Fibroblast of lung (primary cell): ENCODE results near the gene MYH13.

Source experiments
- EZH2 ChIP-seq: IDR thresholded peaks from 2 replicates; pipeline ENCODE4 v1.5.1; 2012; ENCODE audit warnings: low read length, control low read depth, mild to moderate bottlenecking; ENCODE audit errors: missing control alignments
- TF ChIP-seq, protein P1 (sequence below), 2 donors: IDR thresholded peaks in 1 of 2; conservative IDR thresholded peaks in 1 of 2; 1 replicate in 1 of 2; 2 replicates in 1 of 2; pipeline ENCODE4 v1.5.1; 2011 to 2012; ENCODE audit warnings: low read length in 2 of 2, control low read depth in 1 of 2, inconsistent platforms in 1 of 2, low read depth in 1 of 2, mild to moderate bottlenecking in 1 of 2

DNA sequence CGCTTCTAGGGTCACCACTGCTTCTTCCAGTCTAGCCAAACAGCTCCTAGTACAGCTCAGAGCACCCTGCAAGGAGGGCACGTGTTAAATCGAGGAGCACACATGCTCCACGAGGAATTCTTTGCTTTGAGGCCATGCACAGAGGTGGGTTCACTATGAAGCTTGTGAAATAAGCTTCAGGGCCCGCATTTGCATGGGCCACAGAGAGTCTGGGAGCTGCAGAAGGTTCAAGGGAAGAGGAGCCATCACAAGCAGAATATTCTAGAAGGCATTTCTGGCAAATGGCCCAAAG, 55.3 kb downstream of the MYH13 start:
- TF ChIP-seq, protein P1, sequence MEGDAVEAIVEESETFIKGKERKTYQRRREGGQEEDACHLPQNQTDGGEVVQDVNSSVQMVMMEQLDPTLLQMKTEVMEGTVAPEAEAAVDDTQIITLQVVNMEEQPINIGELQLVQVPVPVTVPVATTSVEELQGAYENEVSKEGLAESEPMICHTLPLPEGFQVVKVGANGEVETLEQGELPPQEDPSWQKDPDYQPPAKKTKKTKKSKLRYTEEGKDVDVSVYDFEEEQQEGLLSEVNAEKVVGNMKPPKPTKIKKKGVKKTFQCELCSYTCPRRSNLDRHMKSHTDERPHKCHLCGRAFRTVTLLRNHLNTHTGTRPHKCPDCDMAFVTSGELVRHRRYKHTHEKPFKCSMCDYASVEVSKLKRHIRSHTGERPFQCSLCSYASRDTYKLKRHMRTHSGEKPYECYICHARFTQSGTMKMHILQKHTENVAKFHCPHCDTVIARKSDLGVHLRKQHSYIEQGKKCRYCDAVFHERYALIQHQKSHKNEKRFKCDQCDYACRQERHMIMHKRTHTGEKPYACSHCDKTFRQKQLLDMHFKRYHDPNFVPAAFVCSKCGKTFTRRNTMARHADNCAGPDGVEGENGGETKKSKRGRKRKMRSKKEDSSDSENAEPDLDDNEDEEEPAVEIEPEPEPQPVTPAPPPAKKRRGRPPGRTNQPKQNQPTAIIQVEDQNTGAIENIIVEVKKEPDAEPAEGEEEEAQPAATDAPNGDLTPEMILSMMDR (conservative IDR thresholded peaks at IDR 0.05 in 1 of 2, IDR thresholded peaks at IDR 0.05 in 1 of 2; ENCODE audit: low read depth in 1 of 2, low read length in 2 of 2): no peak
- TF ChIP-seq EZH2: no peak
